GM18858 (cell line): ENCODE data around the gene RABGAP1L.
"Not testable (repeated sequence)": the region's sequence is repeated elsewhere in the genome, so short reads cannot be mapped to it uniquely, and the experiment has no call there.

Experiments
- ATAC-seq: cut with Tn5 transposase; IDR thresholded peaks from one replicate; pipeline ENCODE4 v1.9.1; 2021; ENCODE audit not compliant: unreplicated experiment

The RABGAP1L gene

DNA sequence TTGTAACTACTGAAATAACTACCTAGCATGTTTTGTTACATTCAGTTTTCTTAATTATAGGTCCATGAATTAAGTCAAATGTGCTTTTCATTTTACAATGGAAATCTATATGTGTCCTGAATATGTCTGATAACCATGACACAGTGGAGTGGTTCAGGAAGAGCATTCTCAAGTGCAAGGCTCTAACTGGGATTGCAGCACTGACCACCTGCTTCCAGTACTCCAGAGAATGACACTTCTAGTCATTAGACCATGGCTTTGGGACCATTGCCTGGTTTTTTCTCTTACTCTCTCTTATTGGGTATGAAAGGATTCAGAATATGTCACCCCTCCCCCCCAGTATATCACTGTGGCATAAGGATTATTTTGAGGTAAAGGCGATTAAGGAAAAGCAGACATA lies 635.5 kb downstream of the RABGAP1L start:
- no peak for ATAC-seq

DNA sequence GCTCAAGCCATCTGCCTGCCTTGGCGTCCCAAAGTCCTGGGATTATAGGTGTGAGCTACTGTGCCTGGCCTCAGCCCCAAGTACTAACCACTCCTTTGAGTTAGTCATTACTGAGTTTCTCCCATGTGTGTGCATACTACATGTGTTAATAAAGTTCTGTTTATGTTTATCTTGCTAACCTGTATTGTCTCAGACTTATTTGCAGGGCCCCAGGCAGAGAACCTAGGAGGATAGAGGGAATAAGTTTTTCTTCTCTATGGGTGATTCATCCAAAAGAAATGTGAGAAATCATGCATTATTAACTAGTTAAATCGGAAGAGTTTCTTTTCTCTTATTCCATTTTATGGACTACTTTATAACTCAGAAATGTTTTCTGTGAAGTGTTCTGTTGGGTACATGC lies 636.5 kb downstream of the RABGAP1L start:
- no peak for ATAC-seq

DNA sequence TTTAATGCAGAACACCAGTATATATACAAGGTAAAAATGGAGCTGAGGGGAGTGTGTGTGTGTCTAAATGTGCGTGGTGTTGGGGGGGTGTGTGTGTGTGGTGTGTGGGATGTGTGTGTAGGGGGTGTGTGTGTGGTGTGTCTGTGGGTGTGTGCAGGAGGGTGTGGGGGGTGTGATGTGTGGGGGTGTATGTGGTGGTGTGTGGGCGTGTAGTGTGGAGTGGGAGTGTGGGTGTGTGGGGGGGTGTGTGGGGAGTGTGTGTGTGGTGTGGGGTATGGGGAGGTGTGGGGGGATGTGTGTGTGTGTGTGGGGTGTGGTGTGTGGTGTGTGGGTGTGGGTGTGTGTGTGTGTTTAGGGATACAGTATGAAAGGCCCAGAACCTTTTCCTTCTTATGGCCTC lies 638.1 kb downstream of the RABGAP1L start:
- no peak for ATAC-seq

DNA sequence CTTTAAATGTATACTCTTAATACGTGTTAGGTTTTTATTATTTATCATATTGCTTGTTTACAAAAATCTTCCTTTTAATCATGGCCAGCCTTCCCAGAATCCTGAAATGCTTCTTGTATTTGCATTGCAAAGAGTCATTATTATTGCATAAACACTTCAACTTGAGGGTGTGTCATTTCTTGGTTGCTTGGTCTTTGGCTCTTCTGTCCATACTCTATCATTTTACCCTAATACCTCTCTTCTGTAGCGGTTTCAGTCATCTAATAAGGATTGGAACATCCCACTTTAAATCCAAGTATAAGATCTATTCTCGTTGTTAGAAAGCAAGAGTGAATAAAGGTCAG lies 639.8 kb downstream of the RABGAP1L start:
- ATAC-seq = no peak

DNA sequence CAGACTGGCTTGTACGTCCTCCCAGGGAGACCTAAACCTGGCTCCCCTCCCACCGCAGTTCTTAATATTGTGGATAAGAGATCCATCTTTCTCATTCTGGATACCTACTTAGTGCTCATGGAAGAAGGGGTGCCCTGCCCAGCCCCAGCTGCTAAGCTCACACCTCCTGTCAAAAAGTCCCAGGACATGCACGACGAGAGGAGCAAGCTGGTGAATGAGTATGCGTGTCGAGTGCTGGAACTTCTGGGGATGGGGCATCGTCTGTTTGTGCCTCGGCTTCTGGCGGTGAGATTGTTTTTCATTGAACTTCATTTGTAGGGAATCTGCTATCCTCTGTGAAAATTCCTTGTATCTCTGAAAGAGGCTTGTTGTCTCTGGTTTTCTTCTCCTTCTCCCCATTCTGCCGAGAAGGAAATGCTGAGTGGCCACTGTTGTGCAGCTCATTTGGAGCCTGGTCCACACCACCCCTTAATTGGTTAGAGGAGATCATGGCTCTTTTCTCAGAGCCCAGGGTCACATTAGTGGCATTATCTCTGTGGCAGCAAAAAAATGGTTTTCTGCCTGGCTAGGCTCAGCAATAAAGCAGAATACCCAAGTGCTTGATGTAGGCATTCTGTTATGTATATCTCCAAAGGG lies 641.0 kb downstream of the RABGAP1L start:
- ATAC-seq = no peak

DNA sequence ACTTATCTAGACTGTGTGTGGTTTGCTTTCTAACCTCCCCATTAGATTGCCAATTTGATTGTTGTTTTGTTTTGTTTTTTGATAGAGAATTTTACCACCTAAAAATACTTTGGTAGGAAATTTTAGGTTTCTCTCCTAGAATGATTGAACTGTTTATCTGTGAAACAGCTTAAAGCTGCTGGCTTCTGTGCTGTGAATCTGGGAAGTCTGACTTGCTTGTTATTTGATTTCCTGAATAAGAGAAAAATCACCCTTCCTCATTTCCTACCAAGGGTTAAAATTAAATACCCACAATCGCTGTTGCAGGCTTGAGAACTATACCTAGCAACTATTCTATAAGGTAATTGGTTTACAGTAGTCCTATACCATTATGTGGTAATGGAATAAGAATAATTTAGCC lies 641.6 kb downstream of the RABGAP1L start:
- no peak for ATAC-seq

DNA sequence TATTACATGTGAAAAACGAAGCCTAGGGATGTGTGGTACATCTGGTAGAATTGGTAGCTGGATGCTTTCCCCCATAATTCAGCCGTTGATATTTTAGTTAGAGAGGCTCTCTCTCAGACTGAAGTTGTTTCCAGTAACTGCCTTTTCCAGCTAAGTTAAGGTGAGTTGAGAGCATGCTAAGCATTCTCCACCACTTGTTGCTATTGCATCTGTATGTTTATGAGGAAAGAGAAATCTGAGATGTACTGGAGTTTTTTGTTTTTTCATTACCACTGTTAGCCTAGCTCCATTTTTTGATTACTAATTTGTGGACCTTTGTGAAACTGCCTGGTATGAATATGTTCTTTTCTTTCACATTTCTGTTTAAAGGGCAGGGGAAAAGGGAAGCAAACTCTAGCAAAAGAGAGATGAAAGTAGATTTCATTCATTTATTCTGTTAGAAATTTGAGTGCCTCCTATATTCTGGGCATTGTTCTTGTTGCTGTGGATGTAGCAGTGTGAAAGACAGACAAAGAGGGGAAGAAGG lies 650.5 kb downstream of the RABGAP1L start:
- no peak for ATAC-seq

- ATAC-seq = no peak
These were observed 652.7 kb downstream of the RABGAP1L start for GRCh38 chr1:174812016-174812415.

- ATAC-seq = no peak
These were observed 653.3 kb downstream of the RABGAP1L start for GRCh38 chr1:174812656-174813055.

- ATAC-seq = peak; percentile 33
These were observed 655.7 kb downstream of the RABGAP1L start for GRCh38 chr1:174815036-174815435.

- peak; percentile 47 for ATAC-seq
These were observed 656.2 kb downstream of the RABGAP1L start for GRCh38 chr1:174815474-174815908.

DNA sequence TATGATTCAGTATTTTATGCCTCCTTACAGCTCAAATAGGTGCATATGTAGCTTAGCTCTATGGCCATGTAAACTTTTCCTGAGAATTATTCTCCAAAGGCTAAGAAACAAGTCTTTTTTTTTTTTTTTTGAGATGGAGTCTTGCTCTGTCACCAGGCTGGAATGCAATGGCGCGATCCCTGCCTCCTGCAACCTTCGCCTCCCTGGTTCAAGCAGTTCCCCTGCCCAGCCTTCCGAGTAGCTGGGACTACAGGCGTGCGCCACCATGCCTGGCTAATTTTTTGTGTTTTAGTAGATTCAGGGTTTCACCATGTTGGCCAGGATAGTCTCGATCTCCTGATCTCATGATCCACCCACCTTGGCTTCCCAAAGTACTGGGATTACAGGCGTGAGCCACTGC lies 657.3 kb downstream of the RABGAP1L start:
- not testable (repeated sequence) for ATAC-seq

- peak; percentile 46 for ATAC-seq
These were observed 658.8 kb downstream of the RABGAP1L start for GRCh38 chr1:174818014-174818616.

GRCh38 chr1:174818951-174819350 lies 659.6 kb downstream of the RABGAP1L start:
- no peak for ATAC-seq

- ATAC-seq = no peak
These were observed 660.3 kb downstream of the RABGAP1L start for GRCh38 chr1:174819596-174819995.

GRCh38 chr1:174825127-174825526 lies 665.8 kb downstream of the RABGAP1L start:
- ATAC-seq = no peak

DNA sequence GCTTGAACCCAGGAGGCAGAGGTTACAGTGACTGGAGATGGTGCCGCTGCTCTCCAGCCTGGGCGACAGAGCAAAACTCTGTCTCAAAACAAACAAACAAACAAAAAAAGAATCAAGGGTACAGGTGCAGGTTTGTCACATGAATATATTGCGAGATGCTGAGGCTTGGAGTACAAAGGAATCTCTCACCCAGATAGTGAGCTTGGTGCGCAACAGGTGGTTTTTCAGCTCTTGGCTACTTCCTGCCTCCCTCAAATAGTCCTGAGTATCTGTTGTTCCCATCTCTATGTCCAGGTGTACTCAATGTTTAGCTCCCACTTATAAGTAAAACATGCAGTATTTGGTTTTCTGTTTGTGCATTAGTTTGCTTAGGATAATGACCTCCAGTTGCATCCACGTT lies 666.5 kb downstream of the RABGAP1L start:
- ATAC-seq = no peak

- no peak for ATAC-seq
These were observed 668.9 kb downstream of the RABGAP1L start for GRCh38 chr1:174828264-174828663.

DNA sequence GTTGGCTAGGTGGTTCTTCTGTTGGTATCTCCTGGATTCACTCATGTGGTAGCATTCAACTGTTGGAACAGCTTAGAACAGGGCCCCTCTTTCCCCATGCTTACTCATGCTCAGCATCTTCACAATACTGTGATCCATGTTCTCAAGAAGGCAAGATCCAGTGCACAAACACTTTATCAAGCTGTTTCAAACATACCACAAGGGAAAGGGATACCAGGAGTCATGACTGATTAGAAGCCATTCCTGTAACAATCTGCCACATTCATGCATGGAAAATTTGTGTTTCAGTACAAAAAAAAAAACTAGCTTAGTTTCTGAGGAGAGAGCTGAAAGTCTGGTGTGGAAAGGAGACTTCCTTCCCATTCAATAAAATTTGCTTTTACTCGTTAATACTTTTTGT lies 670.7 kb downstream of the RABGAP1L start:
- ATAC-seq = no peak

DNA sequence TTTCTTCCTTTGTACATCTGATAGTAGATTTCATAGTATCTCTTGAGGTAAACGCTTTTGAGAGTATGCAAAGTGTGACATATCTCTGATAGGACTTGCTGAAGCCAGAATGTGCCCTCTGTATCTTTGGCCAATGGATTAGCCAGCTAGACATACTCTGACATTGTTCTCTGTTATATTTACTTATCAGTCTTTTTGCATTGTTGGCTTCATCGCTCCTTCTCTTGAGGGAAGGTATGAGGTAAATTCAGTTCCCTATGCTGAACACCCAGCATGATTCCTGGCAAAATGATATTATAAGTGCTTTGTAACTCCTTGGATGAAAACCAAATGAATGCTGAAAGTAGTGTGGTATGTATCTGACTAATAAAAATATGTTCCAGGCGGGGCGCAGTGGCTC lies 677.2 kb downstream of the RABGAP1L start:
- ATAC-seq = no peak

DNA sequence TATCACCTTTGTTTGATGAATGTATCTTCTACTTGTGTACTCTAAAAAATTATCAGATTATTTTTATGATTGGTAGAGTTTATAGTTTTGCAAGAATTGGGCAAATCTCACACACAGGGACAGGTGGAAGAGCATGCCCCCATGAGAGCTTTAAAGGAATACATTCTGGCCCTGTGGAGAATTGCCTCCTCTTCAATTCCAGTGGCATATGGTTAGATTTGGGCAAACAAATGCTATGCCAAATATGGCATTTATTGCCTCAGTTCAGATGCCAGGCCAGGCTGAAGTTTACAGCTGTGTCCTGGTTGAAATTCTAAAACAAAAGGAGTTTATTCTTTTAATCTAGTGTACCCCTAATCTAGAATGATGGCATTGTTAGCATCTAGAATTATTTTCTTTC lies 678.1 kb downstream of the RABGAP1L start:
- no peak for ATAC-seq

DNA sequence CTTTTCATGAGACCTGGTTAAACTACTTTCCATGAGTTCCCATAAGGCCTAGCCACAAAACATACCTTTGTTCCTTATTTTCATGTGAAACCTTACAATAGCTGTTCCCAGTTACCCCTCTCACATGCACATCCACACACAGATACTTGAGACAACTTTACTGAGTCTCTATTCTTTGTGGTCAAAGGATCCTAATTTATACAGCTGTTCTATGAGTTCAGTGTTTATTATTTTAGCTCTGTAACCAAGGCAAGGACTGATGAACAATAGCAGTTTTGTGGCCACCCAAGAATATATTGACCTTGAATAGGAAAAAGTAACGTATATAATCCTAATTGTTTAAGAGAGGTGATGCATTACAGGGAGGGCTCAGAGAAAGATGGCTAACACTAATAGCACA lies 679.9 kb downstream of the RABGAP1L start:
- no peak for ATAC-seq

- no peak for ATAC-seq
These were observed 682.4 kb downstream of the RABGAP1L start for GRCh38 chr1:174841747-174842146.
